IMR-90 (cell line): Measurements from ENCODE around the gene BAZ2B.

Experiments used
- MAZ ChIP-seq: IDR thresholded peaks from 2 replicates; pipeline ENCODE4 v1.6.1; 2012; ENCODE audit warnings: low read depth, mild to moderate bottlenecking, low read length, improper control_type of control experiment, moderate library complexity, borderline replicate concordance
- MXI1 ChIP-seq: IDR thresholded peaks from 2 replicates; pipeline ENCODE4 v1.6.1; 2012; ENCODE audit warnings: low read depth, mild to moderate bottlenecking, low read length, moderate library complexity, borderline replicate concordance
- POLR2A ChIP-seq: IDR thresholded peaks from 2 replicates; pipeline ENCODE4 v1.6.1; 2012; ENCODE audit warnings: mild to moderate bottlenecking, low read depth, low read length
- TF ChIP-seq, protein P1 (sequence below): conservative IDR thresholded peaks from 2 replicates; pipeline ENCODE4 v1.5.1; 2012; ENCODE audit warnings: mild to moderate bottlenecking, low read depth, low read length, improper control_type of control experiment

DNA sequence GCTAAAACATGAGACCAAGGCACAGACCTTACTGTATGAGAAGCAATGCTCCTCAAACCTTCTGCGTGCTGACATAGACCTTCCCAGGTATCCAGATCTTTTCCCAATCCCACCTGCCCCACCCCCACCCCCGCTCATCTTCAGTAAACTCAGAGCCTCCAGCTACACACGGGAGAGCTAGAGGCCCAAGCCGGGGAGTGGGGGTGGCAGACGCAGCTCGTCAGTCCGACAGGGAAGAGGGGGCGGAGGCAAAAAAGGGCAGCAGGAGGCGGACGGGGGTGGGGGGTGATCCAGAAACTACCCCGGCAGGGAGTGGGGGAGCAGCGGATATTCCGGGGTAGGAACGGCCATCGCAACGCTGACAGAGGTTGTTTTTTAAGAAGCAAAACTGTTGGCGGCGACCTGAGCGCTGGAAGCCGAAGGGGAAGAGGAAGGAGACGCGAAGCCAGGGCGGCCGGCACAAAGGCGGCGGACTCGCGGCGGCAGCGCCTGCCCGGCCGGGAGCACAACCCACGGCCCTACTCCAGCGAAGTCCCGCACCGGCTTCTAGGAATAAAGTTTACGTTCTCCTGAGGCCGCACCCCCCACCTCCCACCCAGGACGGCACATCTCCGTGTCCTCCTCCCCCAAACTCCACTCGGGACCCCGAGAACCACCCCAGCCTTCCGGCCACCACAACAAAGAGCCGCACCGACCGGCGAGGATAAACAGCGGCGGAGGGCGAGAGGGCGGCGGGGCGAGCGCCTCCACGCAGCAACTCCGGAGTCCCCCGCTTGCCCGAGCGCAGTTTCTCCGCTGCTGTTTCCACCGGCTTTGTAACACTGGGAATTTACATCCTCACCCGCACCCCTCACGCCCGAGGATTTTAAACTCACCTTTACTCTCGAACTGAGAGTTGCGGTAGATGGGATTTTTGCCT lies 722 bp downstream of the BAZ2B start:
- TF ChIP-seq, protein P1, sequence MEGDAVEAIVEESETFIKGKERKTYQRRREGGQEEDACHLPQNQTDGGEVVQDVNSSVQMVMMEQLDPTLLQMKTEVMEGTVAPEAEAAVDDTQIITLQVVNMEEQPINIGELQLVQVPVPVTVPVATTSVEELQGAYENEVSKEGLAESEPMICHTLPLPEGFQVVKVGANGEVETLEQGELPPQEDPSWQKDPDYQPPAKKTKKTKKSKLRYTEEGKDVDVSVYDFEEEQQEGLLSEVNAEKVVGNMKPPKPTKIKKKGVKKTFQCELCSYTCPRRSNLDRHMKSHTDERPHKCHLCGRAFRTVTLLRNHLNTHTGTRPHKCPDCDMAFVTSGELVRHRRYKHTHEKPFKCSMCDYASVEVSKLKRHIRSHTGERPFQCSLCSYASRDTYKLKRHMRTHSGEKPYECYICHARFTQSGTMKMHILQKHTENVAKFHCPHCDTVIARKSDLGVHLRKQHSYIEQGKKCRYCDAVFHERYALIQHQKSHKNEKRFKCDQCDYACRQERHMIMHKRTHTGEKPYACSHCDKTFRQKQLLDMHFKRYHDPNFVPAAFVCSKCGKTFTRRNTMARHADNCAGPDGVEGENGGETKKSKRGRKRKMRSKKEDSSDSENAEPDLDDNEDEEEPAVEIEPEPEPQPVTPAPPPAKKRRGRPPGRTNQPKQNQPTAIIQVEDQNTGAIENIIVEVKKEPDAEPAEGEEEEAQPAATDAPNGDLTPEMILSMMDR = no peak
- TF ChIP-seq MAZ (peak; percentile 77; the same call in 1 of the 2 replicates), POLR2A (no peak; the same call in 1 of the 2 replicates), MXI1 (no peak)
